HL-60/S4 treated with retinoic acid at 250 ng/mL for 4 days and 3 days (cell line): ENCODE measurements around the gene WDR64.
"Not testable (repeated sequence)": the region's sequence is repeated elsewhere in the genome, so short reads cannot be mapped to it uniquely, and the experiment has no call there.

Source experiments
- in situ Hi-C: fragments of 300-500 bp; cut with MboI; formaldehyde crosslinking; loops from 2 replicates; pipeline ENCODE4 v1.7.0; 2022; ENCODE audit warnings: low sequenced_read_pairs

The WDR64 gene

GRCh38 chr1:241696815-241697639, 44.9 kb downstream of the WDR64 start:
- in situ Hi-C loops, result no loop called here

GRCh38 chr1:241697640-241698018, 45.5 kb downstream of the WDR64 start:
- in situ Hi-C loops, result no loop called here

GRCh38 chr1:241698177-241698576, 46.1 kb downstream of the WDR64 start:
- in situ Hi-C loops, result no loop called here

GRCh38 chr1:241701483-241702295, 49.6 kb downstream of the WDR64 start:
- in situ Hi-C loops, result no loop called here

GRCh38 chr1:241702442-241703373, 50.6 kb downstream of the WDR64 start:
- in situ Hi-C loops, result no loop called here

- in situ Hi-C loops, result not testable (repeated sequence)
Measured at GRCh38 chr1:241703739-241704138, 51.7 kb downstream of the WDR64 start.

GRCh38 chr1:241706257-241706656, 54.2 kb downstream of the WDR64 start:
- in situ Hi-C loops, result no loop called here

GRCh38 chr1:241706967-241707366, 54.9 kb downstream of the WDR64 start:
- in situ Hi-C loops, result no loop called here

GRCh38 chr1:241707442-241707841, 55.4 kb downstream of the WDR64 start:
- in situ Hi-C loops, result no loop called here

- in situ Hi-C loops, result no loop called here
Measured at GRCh38 chr1:241711326-241711725, 59.2 kb downstream of the WDR64 start.

GRCh38 chr1:241713316-241713715, 61.2 kb downstream of the WDR64 start:
- in situ Hi-C loops, result no loop called here

GRCh38 chr1:241714321-241715218, 62.5 kb downstream of the WDR64 start:
- in situ Hi-C loops, result no loop called here

GRCh38 chr1:241715435-241715834, 63.4 kb downstream of the WDR64 start:
- in situ Hi-C loops, result no loop called here

- in situ Hi-C loops, result no loop called here
Measured at GRCh38 chr1:241715956-241716355, 63.9 kb downstream of the WDR64 start.

- in situ Hi-C loops, result no loop called here
Measured at GRCh38 chr1:241716915-241717656, 65.0 kb downstream of the WDR64 start.

GRCh38 chr1:241717975-241718374, 65.9 kb downstream of the WDR64 start:
- in situ Hi-C loops, result no loop called here

- in situ Hi-C loops, result no loop called here
Measured at GRCh38 chr1:241721011-241721410, 68.9 kb downstream of the WDR64 start.

GRCh38 chr1:241722947-241723346, 70.9 kb downstream of the WDR64 start:
- in situ Hi-C loops, result no loop called here

GRCh38 chr1:241724741-241725356, 72.8 kb downstream of the WDR64 start:
- in situ Hi-C loops, result no loop called here
